GM23338 (cell line): ENCODE measurements around the gene CHST15.

Experiments
- EZH2 ChIP-seq: fragments of 200-600 bp; sonication (generic); IDR thresholded peaks from one replicate; pipeline ENCODE4 v1.8.0; 2017; ENCODE audit warnings: antibody characterized with exemption, mild to moderate bottlenecking, low read depth; ENCODE audit not compliant: unreplicated experiment
- EZH2phosphoT487 ChIP-seq: fragments of 200-600 bp; sonication (generic); IDR thresholded peaks from one replicate; pipeline ENCODE4 v1.8.1; 2018; ENCODE audit warnings: antibody characterized with exemption; ENCODE audit not compliant: unreplicated experiment
- JUNB ChIP-seq: IDR thresholded peaks from one replicate; pipeline ENCODE4 v1.6.1; 2016; ENCODE audit warnings: antibody characterized with exemption; ENCODE audit not compliant: unreplicated experiment
- POLR2AphosphoS5 ChIP-seq: IDR thresholded peaks from 2 replicates; pipeline ENCODE4 v1.6.1; 2016; ENCODE audit warnings: antibody characterized with exemption, low read depth
- ZNF114 ChIP-seq: fragments of 250-450 bp; sonication (Bioruptor Pico); IDR thresholded peaks from 2 replicates; pipeline ENCODE4 v1.5.0; 2020; ENCODE audit warnings: mild to moderate bottlenecking, moderate library complexity
- TF ChIP-seq, protein P1 (sequence below), 2 experiments: fragments of 200-600 bp in 1 of 2; sonication (generic) in 1 of 2; conservative IDR thresholded peaks; 2 replicates each; pipeline versions ENCODE4 v1.5.1 to v1.6.1; 2016 to 2017; ENCODE audit warnings: antibody characterized with exemption in 2 of 2, low read depth in 2 of 2, mild to moderate bottlenecking in 2 of 2, moderate library complexity in 1 of 2
- TF ChIP-seq, protein P2 (sequence below): IDR thresholded peaks from one replicate; pipeline ENCODE4 v1.6.1; 2018; ENCODE audit warnings: antibody characterized with exemption; ENCODE audit not compliant: unreplicated experiment

DNA sequence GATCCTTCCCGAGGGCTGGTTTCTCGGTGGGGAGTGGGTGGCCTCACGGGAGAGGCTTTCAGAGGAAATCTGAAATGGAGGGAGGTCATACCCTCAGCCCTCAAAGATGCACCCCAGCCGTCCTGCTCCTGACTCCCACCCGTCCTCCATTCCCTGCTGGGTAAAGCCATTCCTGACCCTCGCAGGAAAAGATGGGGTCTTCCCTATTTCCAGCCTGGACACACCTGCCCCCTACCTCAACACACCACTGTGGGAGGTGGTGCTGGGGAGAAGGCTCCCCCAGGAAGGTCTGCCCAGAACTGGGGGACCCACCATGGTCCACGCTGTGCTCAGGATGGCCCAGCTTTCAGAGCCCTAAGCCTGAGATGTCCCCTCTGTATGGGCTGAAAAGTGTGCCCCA lies 86.9 kb downstream of the CHST15 start:
- TF ChIP-seq, protein P1, sequence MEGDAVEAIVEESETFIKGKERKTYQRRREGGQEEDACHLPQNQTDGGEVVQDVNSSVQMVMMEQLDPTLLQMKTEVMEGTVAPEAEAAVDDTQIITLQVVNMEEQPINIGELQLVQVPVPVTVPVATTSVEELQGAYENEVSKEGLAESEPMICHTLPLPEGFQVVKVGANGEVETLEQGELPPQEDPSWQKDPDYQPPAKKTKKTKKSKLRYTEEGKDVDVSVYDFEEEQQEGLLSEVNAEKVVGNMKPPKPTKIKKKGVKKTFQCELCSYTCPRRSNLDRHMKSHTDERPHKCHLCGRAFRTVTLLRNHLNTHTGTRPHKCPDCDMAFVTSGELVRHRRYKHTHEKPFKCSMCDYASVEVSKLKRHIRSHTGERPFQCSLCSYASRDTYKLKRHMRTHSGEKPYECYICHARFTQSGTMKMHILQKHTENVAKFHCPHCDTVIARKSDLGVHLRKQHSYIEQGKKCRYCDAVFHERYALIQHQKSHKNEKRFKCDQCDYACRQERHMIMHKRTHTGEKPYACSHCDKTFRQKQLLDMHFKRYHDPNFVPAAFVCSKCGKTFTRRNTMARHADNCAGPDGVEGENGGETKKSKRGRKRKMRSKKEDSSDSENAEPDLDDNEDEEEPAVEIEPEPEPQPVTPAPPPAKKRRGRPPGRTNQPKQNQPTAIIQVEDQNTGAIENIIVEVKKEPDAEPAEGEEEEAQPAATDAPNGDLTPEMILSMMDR (conservative IDR thresholded peaks at IDR 0.05; ENCODE audit: low read depth in 2 of 2): no peak
- no peak for TF ChIP-seq POLR2AphosphoS5
- TF ChIP-seq JUNB: no peak
- TF ChIP-seq EZH2: no peak
- no peak for TF ChIP-seq EZH2phosphoT487
- TF ChIP-seq ZNF114 (CRISPR knock-in tag): no peak
- TF ChIP-seq, protein P2, sequence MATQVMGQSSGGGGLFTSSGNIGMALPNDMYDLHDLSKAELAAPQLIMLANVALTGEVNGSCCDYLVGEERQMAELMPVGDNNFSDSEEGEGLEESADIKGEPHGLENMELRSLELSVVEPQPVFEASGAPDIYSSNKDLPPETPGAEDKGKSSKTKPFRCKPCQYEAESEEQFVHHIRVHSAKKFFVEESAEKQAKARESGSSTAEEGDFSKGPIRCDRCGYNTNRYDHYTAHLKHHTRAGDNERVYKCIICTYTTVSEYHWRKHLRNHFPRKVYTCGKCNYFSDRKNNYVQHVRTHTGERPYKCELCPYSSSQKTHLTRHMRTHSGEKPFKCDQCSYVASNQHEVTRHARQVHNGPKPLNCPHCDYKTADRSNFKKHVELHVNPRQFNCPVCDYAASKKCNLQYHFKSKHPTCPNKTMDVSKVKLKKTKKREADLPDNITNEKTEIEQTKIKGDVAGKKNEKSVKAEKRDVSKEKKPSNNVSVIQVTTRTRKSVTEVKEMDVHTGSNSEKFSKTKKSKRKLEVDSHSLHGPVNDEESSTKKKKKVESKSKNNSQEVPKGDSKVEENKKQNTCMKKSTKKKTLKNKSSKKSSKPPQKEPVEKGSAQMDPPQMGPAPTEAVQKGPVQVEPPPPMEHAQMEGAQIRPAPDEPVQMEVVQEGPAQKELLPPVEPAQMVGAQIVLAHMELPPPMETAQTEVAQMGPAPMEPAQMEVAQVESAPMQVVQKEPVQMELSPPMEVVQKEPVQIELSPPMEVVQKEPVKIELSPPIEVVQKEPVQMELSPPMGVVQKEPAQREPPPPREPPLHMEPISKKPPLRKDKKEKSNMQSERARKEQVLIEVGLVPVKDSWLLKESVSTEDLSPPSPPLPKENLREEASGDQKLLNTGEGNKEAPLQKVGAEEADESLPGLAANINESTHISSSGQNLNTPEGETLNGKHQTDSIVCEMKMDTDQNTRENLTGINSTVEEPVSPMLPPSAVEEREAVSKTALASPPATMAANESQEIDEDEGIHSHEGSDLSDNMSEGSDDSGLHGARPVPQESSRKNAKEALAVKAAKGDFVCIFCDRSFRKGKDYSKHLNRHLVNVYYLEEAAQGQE: no peak
